Measurements from ENCODE around the gene SLIT1.

- TF ChIP-seq POLR2AphosphoS5 (IDR thresholded peaks at IDR 0.05; ENCODE audit: low read depth, low read length), result no peak
- no peak for TF ChIP-seq POLR2A (IDR thresholded peaks at IDR 0.05; ENCODE audit: low read depth, low read length)
These were observed 43.0 kb upstream of the SLIT1 start for GRCh38 chr10:97228775-97229157.

All from GM12892 (cell line).